Embryonic facial prominence (tissue), 1 donor: ENCODE measurements around the gene KRTAP10-5.

Source experiments
- DNase-seq: peaks from one replicate; pipeline ENCODE4 v3.0.0-alpha.2; 2016; ENCODE audit errors: extremely low spot score

The KRTAP10-5 gene

DNA sequence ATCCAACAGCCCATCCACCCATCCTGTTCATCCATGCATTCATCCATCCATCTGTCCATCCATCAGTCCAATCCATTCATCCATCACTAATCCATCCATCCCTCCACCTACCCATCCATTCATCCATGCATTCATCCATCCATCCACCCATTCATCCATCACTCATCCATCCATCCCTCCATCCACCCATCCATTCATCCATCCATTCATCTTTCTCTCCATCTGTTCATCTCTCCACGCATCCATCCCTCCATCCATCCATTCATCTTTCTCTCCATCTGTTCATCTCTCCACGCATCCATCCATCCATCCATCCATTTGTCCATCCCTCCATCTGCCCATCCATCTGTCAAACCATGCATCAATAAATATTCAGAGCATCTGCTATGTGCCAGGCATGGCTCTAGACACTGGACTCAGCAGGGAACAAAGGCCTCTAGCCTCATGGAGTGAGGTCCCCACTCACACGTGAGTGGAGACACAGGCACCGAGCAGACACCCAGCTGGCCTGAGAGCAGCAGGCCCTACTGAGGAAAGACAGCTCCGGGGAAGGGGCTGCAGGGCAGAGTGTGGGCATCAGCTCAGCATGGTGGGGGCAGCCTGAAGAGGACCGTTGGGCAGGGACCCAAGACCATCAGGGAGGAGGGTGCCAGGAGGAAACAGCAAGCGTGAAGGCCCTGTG, 50.0 kb downstream of the KRTAP10-5 start:
- no peak for DNase-seq

DNA sequence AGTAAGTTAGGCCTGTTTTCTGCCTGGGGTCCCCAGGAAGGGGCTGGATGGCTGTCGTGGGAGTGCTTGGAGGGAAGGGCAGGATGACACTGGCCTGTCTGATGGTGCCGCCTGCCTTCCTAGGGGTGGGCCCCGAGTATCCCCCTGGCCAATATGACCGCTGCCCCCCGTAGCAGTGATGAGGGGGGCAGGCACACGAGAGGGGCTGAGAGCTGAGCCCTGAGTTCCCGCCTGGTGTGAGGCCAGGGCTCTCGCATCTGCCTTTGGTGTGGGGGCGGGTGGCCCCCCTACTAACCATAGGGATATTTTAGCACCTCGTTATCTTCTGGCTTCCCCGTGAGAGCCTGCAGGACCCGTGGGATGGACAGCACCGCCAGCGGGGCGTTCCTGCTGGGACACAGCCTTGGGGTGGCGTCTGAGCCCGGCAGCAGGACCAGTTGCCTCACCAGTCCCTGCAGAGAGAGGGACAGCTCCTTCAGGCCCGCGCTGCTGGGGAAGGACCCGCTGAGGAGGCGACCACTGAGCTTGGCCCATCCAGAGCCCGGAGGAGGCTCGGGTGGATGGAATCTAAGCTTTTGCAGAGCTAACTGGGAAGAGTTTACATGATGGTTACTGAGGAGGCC, 50.8 kb downstream of the KRTAP10-5 start:
- DNase-seq, result no peak
